PC-9 (cell line): ENCODE results near the gene CNNM2.

Experiments
- EZH2 ChIP-seq: fragments of 200-600 bp; sonication (generic); IDR thresholded peaks from 2 replicates; pipeline ENCODE4 v1.8.0; 2017; ENCODE audit warnings: antibody characterized with exemption, low read depth
- TF ChIP-seq, protein P1 (sequence below): fragments of 200-600 bp; sonication (generic); conservative IDR thresholded peaks from 2 replicates; pipeline ENCODE4 v1.6.1; 2017; ENCODE audit warnings: mixed run types, antibody characterized with exemption, mild to moderate bottlenecking, moderate library complexity

DNA sequence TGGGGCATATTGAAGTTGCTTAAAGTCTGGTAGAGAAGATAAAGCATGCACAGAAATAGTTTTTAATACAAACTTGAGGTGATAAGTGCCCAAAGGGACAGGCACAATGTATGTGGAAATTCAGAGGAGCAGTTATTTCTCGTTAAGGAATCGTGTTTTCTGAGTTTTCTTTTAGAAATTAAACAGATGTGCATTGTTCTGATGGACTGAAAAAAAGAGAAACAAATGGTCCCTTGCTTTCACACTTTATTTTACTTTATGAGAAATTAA lies 45.6 kb downstream of the CNNM2 start:
- TF ChIP-seq, protein P1, sequence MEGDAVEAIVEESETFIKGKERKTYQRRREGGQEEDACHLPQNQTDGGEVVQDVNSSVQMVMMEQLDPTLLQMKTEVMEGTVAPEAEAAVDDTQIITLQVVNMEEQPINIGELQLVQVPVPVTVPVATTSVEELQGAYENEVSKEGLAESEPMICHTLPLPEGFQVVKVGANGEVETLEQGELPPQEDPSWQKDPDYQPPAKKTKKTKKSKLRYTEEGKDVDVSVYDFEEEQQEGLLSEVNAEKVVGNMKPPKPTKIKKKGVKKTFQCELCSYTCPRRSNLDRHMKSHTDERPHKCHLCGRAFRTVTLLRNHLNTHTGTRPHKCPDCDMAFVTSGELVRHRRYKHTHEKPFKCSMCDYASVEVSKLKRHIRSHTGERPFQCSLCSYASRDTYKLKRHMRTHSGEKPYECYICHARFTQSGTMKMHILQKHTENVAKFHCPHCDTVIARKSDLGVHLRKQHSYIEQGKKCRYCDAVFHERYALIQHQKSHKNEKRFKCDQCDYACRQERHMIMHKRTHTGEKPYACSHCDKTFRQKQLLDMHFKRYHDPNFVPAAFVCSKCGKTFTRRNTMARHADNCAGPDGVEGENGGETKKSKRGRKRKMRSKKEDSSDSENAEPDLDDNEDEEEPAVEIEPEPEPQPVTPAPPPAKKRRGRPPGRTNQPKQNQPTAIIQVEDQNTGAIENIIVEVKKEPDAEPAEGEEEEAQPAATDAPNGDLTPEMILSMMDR = no peak
- TF ChIP-seq EZH2 = no peak
